ENCODE data around the gene BHMT2.

The BHMT2 gene

DNA sequence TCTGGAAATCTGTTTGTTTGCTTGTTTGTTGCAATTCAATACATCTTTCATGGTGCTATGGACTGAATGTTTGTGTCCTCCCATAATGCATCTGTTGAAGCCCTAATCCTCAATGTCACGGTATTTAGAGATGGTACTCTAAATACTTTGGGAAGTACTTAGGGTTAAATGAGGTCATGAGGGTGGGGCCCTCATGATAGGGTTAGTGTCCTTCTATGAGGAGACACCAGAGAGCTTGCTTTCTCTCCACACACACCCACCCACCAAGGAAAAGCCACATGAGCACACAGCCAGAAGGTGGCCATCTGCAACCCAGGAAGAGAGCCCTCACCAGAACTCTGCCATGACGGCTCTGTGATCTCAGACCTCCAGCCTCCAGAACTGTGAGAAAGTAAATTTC is 32.8 kb upstream of the BHMT2 start:
- Histone ChIP-seq H3K27me3 (ENCODE audit: insufficient read depth, low read depth) (no peaks in the 10 kb centered on the region), H3K4me1 (ENCODE audit: low read depth, poor library complexity, severe bottlenecking) (no peaks in the 10 kb centered on the region), H3K9ac (no peak overlapping the region), H2AFZ (ENCODE audit: low read depth) (no peak overlapping the region), H3K4me3 (IDR thresholded peaks at IDR 0.05; ENCODE audit: insufficient read depth, low read depth, low read length) (no peak overlapping the region), H3K27ac (no peak overlapping the region), H3K36me3 (ENCODE audit: insufficient read depth) (no peaks in the 10 kb centered on the region), H3K79me2 (ENCODE audit: insufficient read depth, low read depth) (no peaks in the 10 kb centered on the region), H4K20me1 (ENCODE audit: insufficient read depth) (no peaks in the 10 kb centered on the region), H3K4me2 (no peak overlapping the region)
- TF ChIP-seq, protein P1, sequence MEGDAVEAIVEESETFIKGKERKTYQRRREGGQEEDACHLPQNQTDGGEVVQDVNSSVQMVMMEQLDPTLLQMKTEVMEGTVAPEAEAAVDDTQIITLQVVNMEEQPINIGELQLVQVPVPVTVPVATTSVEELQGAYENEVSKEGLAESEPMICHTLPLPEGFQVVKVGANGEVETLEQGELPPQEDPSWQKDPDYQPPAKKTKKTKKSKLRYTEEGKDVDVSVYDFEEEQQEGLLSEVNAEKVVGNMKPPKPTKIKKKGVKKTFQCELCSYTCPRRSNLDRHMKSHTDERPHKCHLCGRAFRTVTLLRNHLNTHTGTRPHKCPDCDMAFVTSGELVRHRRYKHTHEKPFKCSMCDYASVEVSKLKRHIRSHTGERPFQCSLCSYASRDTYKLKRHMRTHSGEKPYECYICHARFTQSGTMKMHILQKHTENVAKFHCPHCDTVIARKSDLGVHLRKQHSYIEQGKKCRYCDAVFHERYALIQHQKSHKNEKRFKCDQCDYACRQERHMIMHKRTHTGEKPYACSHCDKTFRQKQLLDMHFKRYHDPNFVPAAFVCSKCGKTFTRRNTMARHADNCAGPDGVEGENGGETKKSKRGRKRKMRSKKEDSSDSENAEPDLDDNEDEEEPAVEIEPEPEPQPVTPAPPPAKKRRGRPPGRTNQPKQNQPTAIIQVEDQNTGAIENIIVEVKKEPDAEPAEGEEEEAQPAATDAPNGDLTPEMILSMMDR (conservative IDR thresholded peaks at IDR 0.05; ENCODE audit: low read depth, low read length): no peak

DNA sequence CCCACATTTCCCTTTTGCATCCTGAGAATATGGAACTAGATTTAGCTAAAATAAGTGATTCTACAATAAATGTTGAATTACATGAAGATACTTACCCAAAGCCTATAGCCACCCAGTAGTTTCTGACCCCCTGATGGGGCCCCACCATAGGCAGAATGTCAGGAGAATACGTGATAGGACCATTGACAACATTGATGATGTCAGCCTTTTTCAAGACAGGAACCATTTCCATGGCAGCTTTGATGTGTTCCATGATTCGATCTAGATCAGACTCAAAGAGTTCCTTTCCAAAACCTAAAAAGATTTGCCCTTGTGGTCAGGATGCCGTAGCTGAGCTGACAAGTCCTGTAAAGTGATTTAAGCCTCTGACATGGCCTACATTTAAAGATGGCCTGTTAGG is 27.4 kb upstream of the BHMT2 start:
- Histone ChIP-seq H3K27me3 (ENCODE audit: insufficient read depth, low read depth) (no peaks in the 10 kb centered on the region), H3K9ac (no peak overlapping the region), H4K20me1 (ENCODE audit: insufficient read depth) (no peaks in the 10 kb centered on the region), H3K79me2 (ENCODE audit: insufficient read depth, low read depth) (no peaks in the 10 kb centered on the region), H3K4me3 (IDR thresholded peaks at IDR 0.05; ENCODE audit: insufficient read depth, low read depth, low read length) (no peak overlapping the region), H3K27ac (no peak overlapping the region), H3K36me3 (ENCODE audit: insufficient read depth) (no peaks in the 10 kb centered on the region), H2AFZ (ENCODE audit: low read depth) (no peak overlapping the region), H3K4me2 (no peak overlapping the region), H3K4me1 (ENCODE audit: low read depth, poor library complexity, severe bottlenecking) (no peaks in the 10 kb centered on the region)
- TF ChIP-seq, protein P1 (conservative IDR thresholded peaks at IDR 0.05; ENCODE audit: low read depth, low read length): no peak

DNA sequence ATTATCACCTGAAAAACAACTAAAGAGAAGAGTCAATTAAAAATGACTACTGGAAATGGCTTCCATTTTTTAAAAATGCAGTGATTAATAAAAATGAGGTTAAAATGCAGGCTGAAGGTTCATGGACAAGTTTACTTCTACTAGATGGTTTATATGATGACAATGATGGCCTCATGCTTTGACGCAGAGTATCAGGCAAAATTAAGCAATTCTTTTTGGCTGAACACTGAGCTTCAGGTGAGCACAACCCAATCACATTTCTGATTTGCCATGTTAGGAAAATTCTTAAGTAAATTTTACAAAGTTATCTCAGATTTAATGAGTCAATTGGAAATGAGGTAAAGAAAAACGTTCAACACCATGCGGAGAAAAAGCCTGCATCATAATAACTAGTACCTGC is 22.4 kb upstream of the BHMT2 start:
- TF ChIP-seq, protein P1 (conservative IDR thresholded peaks at IDR 0.05; ENCODE audit: low read depth, low read length): no peak
- Histone ChIP-seq H3K9ac (no peak overlapping the region), H3K4me3 (IDR thresholded peaks at IDR 0.05; ENCODE audit: insufficient read depth, low read depth, low read length) (no peak overlapping the region), H3K27me3 (ENCODE audit: insufficient read depth, low read depth) (no peaks in the 10 kb centered on the region), H2AFZ (ENCODE audit: low read depth) (no peak overlapping the region), H3K4me1 (ENCODE audit: low read depth, poor library complexity, severe bottlenecking) (no peaks in the 10 kb centered on the region), H3K27ac (no peak overlapping the region), H4K20me1 (ENCODE audit: insufficient read depth) (no peaks in the 10 kb centered on the region), H3K4me2 (no peak overlapping the region), H3K79me2 (ENCODE audit: insufficient read depth, low read depth) (no peaks in the 10 kb centered on the region), H3K36me3 (ENCODE audit: insufficient read depth) (no peaks in the 10 kb centered on the region)

DNA sequence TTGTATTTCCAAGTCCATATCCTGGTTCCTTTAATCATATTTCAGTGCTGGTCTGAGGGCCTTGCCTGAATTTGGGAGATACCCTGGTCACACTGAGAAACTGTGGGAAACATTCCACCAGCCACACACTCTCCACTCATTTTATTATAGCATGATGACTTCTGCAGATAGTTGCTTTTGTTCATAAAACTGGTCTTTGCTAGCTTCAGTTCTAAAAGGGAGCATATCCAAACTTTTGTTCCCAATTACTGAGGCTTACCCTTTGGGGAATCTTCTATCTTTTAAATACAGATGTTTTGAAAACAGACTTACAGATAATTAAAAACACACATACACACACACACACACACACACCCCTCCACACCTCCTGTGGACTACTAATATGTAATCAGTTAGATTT is 21.1 kb upstream of the BHMT2 start:
- no peak overlapping the region for H3K27ac ChIP-seq
- no peaks in the 10 kb centered on the region for H3K79me2 ChIP-seq (ENCODE audit: insufficient read depth, low read depth)
- no peak overlapping the region for H2AFZ ChIP-seq (ENCODE audit: low read depth)
- H3K9ac ChIP-seq: no peak overlapping the region
- no peak overlapping the region for H3K4me2 ChIP-seq
- H3K27me3 ChIP-seq (ENCODE audit: insufficient read depth, low read depth): no peaks in the 10 kb centered on the region
- TF ChIP-seq, protein P1 (conservative IDR thresholded peaks at IDR 0.05; ENCODE audit: low read depth, low read length): no peak
- no peaks in the 10 kb centered on the region for H4K20me1 ChIP-seq (ENCODE audit: insufficient read depth)
- no peaks in the 10 kb centered on the region for H3K4me1 ChIP-seq (ENCODE audit: low read depth, poor library complexity, severe bottlenecking)
- H3K4me3 ChIP-seq (IDR thresholded peaks at IDR 0.05; ENCODE audit: insufficient read depth, low read depth, low read length): no peak overlapping the region
- no peaks in the 10 kb centered on the region for H3K36me3 ChIP-seq (ENCODE audit: insufficient read depth)

DNA sequence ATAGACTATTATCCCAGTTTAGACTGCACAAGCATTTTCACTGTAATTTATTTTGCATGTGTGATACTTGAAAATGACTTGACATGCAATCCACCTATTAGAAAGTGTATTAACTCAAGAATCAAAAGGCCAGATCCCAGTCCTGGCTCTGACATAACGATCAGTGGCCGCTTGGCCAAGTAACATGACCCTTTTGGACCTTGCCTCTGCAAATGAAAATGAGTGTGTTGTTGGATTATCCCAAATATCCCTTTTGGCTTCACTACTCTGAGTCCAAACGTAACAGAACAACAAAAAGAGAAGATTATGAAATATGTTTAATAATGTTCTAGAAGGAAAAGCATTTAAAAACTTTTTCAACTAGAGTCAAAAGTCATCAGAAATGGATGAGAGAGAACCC is 19.1 kb upstream of the BHMT2 start:
- no peaks in the 10 kb centered on the region for H3K79me2 ChIP-seq (ENCODE audit: insufficient read depth, low read depth)
- no peak overlapping the region for H3K27ac ChIP-seq
- TF ChIP-seq, protein P1 (conservative IDR thresholded peaks at IDR 0.05; ENCODE audit: low read depth, low read length): no peak
- no peaks in the 10 kb centered on the region for H3K4me1 ChIP-seq (ENCODE audit: low read depth, poor library complexity, severe bottlenecking)
- no peak overlapping the region for H2AFZ ChIP-seq (ENCODE audit: low read depth)
- H3K27me3 ChIP-seq (ENCODE audit: insufficient read depth, low read depth): no peaks in the 10 kb centered on the region
- no peaks in the 10 kb centered on the region for H4K20me1 ChIP-seq (ENCODE audit: insufficient read depth)
- no peaks in the 10 kb centered on the region for H3K36me3 ChIP-seq (ENCODE audit: insufficient read depth)
- no peak overlapping the region for H3K4me3 ChIP-seq (IDR thresholded peaks at IDR 0.05; ENCODE audit: insufficient read depth, low read depth, low read length)
- H3K9ac ChIP-seq: no peak overlapping the region
- H3K4me2 ChIP-seq: no peak overlapping the region
